Ovary (tissue), 9 donors: ENCODE results near the gene GOSR2. TPM values are rescaled to one million over a fixed set of nuclear protein-coding genes. Genes with fewer than 3 reads are reported as not detected.

ENCODE experiments used
- DNase-seq, 5 donors: peaks; one replicate each; pipeline ENCODE4 v3.0.0-alpha.2; 2019 to 2020
- H3K27ac ChIP-seq, 2 donors: fragments of 200-600 bp; one replicate each; pipeline versions ENCODE4 v1.5.1 to v1.8.0; 2019 to 2022
- H3K27me3 ChIP-seq: fragments of 200-600 bp; one replicate; pipeline ENCODE4 v1.8.0; 2022
- H3K36me3 ChIP-seq: fragments of 200-600 bp; sonication (generic); one replicate; pipeline ENCODE4 v1.5.1; 2019
- H3K4me1 ChIP-seq: one replicate; pipeline ENCODE4 v1.8.1; 2013; ENCODE audit warnings: mild to moderate bottlenecking, moderate library complexity; ENCODE audit not compliant: insufficient read depth
- H3K4me3 ChIP-seq: fragments of 200-600 bp; sonication (generic); one replicate; pipeline ENCODE4 v1.5.1; 2017
- H3K9me3 ChIP-seq, 2 donors: fragments of 200-600 bp in 1 of 2; sonication (generic) in 1 of 2; one replicate each; pipeline versions ENCODE4 v1.5.1 to v1.8.1; 2013 to 2019; ENCODE audit warnings: mild to moderate bottlenecking in 1 of 2, moderate library complexity in 1 of 2
- EP300 ChIP-seq: sonication (generic); formaldehyde crosslinking; IDR thresholded peaks from one replicate; pipeline ENCODE4 v1.6.1; 2017; ENCODE audit warnings: antibody characterized with exemption
- POLR2A ChIP-seq: fragments of 450-650 bp; IDR thresholded peaks from one replicate; pipeline ENCODE4 v1.6.1; 2017; ENCODE audit warnings: antibody characterized with exemption, mild to moderate bottlenecking, moderate library complexity
- WGBS, 3 donors: extraction: QIAGEN DNeasy Blood & Tissue Kit in 1 of 3; methylation state at CpG; one replicate each; pipeline versions ENCODE4 v1.1.5 to v1.1.7; 2013 to 2017; 5-methylcytosine and 5-hydroxymethylcytosine counted together
- intact Hi-C, 4 donors: fragments of 100-400 bp; cut with DNase I; formaldehyde crosslinking; loops; one replicate each; pipeline versions ENCODE4 v1.11.0 to v1.15.1; 2022 to 2023
- polyA plus RNA-seq, 2 donors: library from polyadenylated mRNA; stranded (reverse); fragments of 200-250 nt in 1 of 2; fragments of 350-450 nt in 1 of 2; fragmentation: Illumina TruSeq in 1 of 2; extraction: RNeasy Lipid Tissue Mini Kit (QIAGEN cat#74804) in 1 of 2; gene quantifications; one replicate each; pipeline ENCODE4 v1.2.3, GENCODE V29; 2013 to 2014
- total RNA-seq, 7 donors: library from RNA; depleted of rRNA in 2 of 7; stranded (reverse); fragments of >200 nt in 2 of 7; fragmentation: NEBNext Ultra II Directional in 3 of 7; extraction: Animal tissue kit (Norgen Biotek cat#: 25700) in 3 of 7; gene quantifications; one replicate each; pipeline versions ENCODE4 v1.1.0 to v1.2.4, GENCODE V29; 2016 to 2023
- TF ChIP-seq, protein P1 (sequence below), 3 donors: fragments of 450-650 bp in 2 of 3; fragments of 200-600 bp in 1 of 3; IDR thresholded peaks; one replicate each; pipeline versions ENCODE4 v1.5.1 to v1.8.0; 2016 to 2022; ENCODE audit warnings: antibody characterized with exemption in 3 of 3, mild to moderate bottlenecking in 1 of 3
- donor health status: DM: no; HTN: no; CAD: no; lungs with moderate emphysema.
- donor health status: DM: no; HTN: no; CAD: no.
- donor health status: Bipolar disorder and iron deficiency.
- donor health status: DM: yes; HTN: yes; CAD: no.
- donor health status: DM: no; HTN: no; CAD: no.
- donor health status: DM: yes; HTN: yes; CAD: no.

GOSR2 gene
- total and polyA plus RNA-seq, 9 donors: 24.2 to 79.3 (median 53.1) TPM

GRCh38 chr17:46879101-46879500 lies 43.9 kb upstream of the GOSR2 start:
- H3K9me3 ChIP-seq: no peaks in the 10 kb centered on the region
- TF ChIP-seq, protein P1, sequence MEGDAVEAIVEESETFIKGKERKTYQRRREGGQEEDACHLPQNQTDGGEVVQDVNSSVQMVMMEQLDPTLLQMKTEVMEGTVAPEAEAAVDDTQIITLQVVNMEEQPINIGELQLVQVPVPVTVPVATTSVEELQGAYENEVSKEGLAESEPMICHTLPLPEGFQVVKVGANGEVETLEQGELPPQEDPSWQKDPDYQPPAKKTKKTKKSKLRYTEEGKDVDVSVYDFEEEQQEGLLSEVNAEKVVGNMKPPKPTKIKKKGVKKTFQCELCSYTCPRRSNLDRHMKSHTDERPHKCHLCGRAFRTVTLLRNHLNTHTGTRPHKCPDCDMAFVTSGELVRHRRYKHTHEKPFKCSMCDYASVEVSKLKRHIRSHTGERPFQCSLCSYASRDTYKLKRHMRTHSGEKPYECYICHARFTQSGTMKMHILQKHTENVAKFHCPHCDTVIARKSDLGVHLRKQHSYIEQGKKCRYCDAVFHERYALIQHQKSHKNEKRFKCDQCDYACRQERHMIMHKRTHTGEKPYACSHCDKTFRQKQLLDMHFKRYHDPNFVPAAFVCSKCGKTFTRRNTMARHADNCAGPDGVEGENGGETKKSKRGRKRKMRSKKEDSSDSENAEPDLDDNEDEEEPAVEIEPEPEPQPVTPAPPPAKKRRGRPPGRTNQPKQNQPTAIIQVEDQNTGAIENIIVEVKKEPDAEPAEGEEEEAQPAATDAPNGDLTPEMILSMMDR (IDR thresholded peaks at IDR 0.05): no peak
- TF ChIP-seq POLR2A: no peak
- no peak for TF ChIP-seq EP300
- 62 to 72% (median 70%) methylated on average over 7 of the region's 7 CpGs for WGBS, 3 donors
- intact Hi-C loops: no loop called here
- no peak overlapping the region for H3K27ac ChIP-seq
- H3K36me3 ChIP-seq: no peaks in the 10 kb centered on the region
- DNase-seq: no peak
- H3K27me3 ChIP-seq: no peaks in the 10 kb centered on the region
- no peak overlapping the region for H3K4me3 ChIP-seq
- H3K4me1 ChIP-seq: no peaks in the 10 kb centered on the region

DNA sequence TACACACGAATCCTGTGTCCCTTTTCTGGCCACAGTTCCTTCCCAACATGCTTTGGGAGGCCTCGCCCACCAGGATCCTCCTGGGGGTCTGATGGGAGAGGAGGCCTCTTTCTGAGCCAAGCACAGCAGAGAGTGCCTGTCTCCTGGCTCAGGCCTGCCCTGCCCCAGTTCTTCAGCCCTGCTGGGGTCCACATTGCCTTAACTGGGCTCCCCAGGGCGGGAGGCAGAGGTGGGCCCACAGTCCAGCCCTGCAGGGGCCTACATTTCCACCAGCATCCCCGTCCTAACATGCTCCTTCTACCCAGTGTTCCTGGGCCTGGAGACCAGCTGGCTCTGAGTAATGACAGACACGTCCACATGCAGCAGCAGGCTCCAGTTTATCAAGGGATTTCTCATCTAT lies 41.9 kb upstream of the GOSR2 start:
- Histone ChIP-seq H3K9me3 (no peaks in the 10 kb centered on the region), H3K36me3 (no peaks in the 10 kb centered on the region), H3K27me3 (no peaks in the 10 kb centered on the region), H3K27ac (no peak overlapping the region), H3K4me1 (no peaks in the 10 kb centered on the region), H3K4me3 (no peak overlapping the region)
- intact Hi-C loops: no loop called here
- no peak for TF ChIP-seq EP300
- WGBS, 3 donors: 69 to 80% (median 79%) methylated on average over 5 of the region's 5 CpGs
- no peak for DNase-seq

- intact Hi-C loops: no loop called here
- Histone ChIP-seq H3K36me3 (no peaks in the 10 kb centered on the region), H3K4me1 (no peaks in the 10 kb centered on the region), H3K27me3 (no peaks in the 10 kb centered on the region), H3K27ac (no peak overlapping the region), H3K9me3 (no peaks in the 10 kb centered on the region), H3K4me3 (no peak overlapping the region)
- no peak for DNase-seq
- WGBS, 3 donors: 84 to 86% (median 85%) methylated on average over 8 of the region's 8 CpGs
- TF ChIP-seq, protein P1 (IDR thresholded peaks at IDR 0.05): no peak
These were observed 40.3 kb upstream of the GOSR2 start for GRCh38 chr17:46882666-46883065.

- H3K9me3 ChIP-seq: no peaks in the 10 kb centered on the region
- DNase-seq: no peak
- WGBS, 3 donors: 10 to 17% (median 13%) methylated on average over 19 of the region's 19 CpGs
- no peak overlapping the region for H3K4me3 ChIP-seq
- no peaks in the 10 kb centered on the region for H3K27me3 ChIP-seq
- TF ChIP-seq EP300 (no peak), POLR2A (no peak)
- TF ChIP-seq, protein P1 (IDR thresholded peaks at IDR 0.05): no peak
- no peak overlapping the region for H3K27ac ChIP-seq
- intact Hi-C loops: no loop called here
- no peaks in the 10 kb centered on the region for H3K4me1 ChIP-seq
- no peaks in the 10 kb centered on the region for H3K36me3 ChIP-seq
These were observed 39.0 kb upstream of the GOSR2 start for GRCh38 chr17:46883871-46884520.

DNA sequence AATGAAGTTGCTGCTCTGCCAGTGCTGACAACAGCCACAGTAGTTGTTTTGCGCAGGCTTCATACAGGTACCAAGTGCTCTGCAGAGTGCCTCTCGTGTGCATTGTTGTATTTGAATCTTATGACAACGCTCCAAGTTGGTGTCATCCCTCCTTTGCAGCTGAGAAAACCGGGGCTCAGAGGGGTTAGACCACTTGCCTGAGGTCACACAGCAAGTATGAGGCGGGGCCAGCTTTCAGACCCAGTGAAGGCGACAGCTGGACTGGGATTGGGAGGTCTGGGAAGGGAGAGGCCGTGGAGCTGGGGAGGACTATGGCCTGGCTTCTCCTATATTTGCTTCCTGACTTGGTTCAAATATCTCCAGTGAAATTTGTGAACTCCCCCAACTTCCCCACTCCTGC lies 38.4 kb upstream of the GOSR2 start:
- intact Hi-C loops: no loop called here
- no peak overlapping the region for H3K4me3 ChIP-seq
- DNase-seq: no peak
- H3K27ac ChIP-seq: no peak overlapping the region
- H3K36me3 ChIP-seq: no peaks in the 10 kb centered on the region
- H3K4me1 ChIP-seq: no peaks in the 10 kb centered on the region
- no peaks in the 10 kb centered on the region for H3K9me3 ChIP-seq
- TF ChIP-seq POLR2A (no peak), EP300 (no peak)
- TF ChIP-seq, protein P1 (IDR thresholded peaks at IDR 0.05): no peak
- no peaks in the 10 kb centered on the region for H3K27me3 ChIP-seq
- 66 to 71% (median 67%) methylated on average over 7 of the region's 7 CpGs for WGBS, 3 donors
